Spleen (tissue), 7 donors: ENCODE data around the gene SPRY1.

Source experiments
- CTCF ChIP-seq, 11 experiments: fragments of 200-600 bp in 7 of 11; fragments of 450-650 bp in 4 of 11; sonication (generic) in 4 of 11; IDR thresholded peaks in 8 of 11; conservative IDR thresholded peaks in 3 of 11; 1 replicate in 7 of 11; 2 replicates in 4 of 11; pipeline versions ENCODE4 v1.4.0 to v1.8.0; 2016 to 2021; ENCODE audit warnings: antibody characterized with exemption in 11 of 11, inconsistent platforms in 4 of 11, mild to moderate bottlenecking in 1 of 11
- POLR2A ChIP-seq, 3 donors: fragments of 450-650 bp; IDR thresholded peaks; one replicate each; pipeline ENCODE4 v1.5.1; 2017; ENCODE audit warnings: antibody characterized with exemption in 3 of 3, mild to moderate bottlenecking in 1 of 3
- POLR2AphosphoS5 ChIP-seq, 3 donors: sonication (generic); formaldehyde crosslinking; IDR thresholded peaks; one replicate each; pipeline ENCODE4 v1.5.1; 2017; ENCODE audit warnings: antibody characterized with exemption in 3 of 3
- donor health status: DM: no; HTN: no; CAD: no; lungs with moderate emphysema.
- donor health status: DM: no; HTN: no; CAD: no.
- donor health status: DM: no; HTN: no; CAD: no.

- TF ChIP-seq CTCF (IDR thresholded peaks at IDR 0.05 in 8 of 11, conservative IDR thresholded peaks at IDR 0.05 in 3 of 11) (no peak), POLR2A (IDR thresholded peaks at IDR 0.05) (peak in 1 of 3 donors; percentile 72), POLR2AphosphoS5 (IDR thresholded peaks at IDR 0.05) (peak; percentile 16 to 90 (median 89))
These were observed at the start of gene SPRY1 for GRCh38 chr4:123396307-123397143.
